Omental fat pad (tissue), 4 donors: ENCODE results near the gene AKR1D1. TPM values are rescaled to one million over a fixed set of nuclear protein-coding genes. Genes with fewer than 3 reads are reported as not detected.

Experiments
- ATAC-seq: fragments of 150-250 bp; one replicate; pipeline ENCODE4 v1.9.1; 2016; ENCODE audit warnings: mild to moderate bottlenecking, moderate library complexity; ENCODE audit not compliant: low FRiP score
- DNase-seq: peaks from one replicate; pipeline ENCODE4 v3.0.0-alpha.2; 2019; ENCODE audit warnings: low spot score
- total RNA-seq, 4 donors: library from RNA; depleted of rRNA; stranded (reverse); fragments of >200 nt; gene quantifications; one replicate each; pipeline ENCODE4 v1.1.0, GENCODE V29; 2016
- TF ChIP-seq, protein P1 (sequence below), 3 donors: fragments of 450-650 bp; IDR thresholded peaks; one replicate each; pipeline ENCODE4 v1.5.1; 2016 to 2017; ENCODE audit warnings: antibody characterized with exemption in 3 of 3, mild to moderate bottlenecking in 3 of 3, moderate library complexity in 2 of 3

The AKR1D1 gene
- total RNA-seq, 4 donors from 2014 or later: not detected

DNA sequence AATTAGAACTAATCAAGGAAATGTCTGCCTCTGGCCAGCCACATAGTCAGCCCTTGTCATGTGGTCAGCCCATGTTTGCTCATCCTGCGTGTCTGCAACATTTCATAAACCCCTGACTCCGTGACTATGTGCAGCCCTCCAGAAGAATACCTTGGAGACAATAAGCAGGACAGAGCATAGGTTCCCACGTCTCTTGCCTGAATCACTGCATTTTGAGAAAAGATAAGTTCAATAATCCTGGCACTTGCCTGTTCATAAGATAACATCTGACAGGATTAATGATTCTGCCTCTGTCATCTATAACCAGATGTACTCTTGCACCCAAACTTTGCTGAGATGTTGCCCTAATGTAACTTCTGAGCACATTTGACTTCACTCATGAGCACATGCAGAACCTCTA, 78.4 kb downstream of the AKR1D1 start:
- no peak for DNase-seq
- TF ChIP-seq, protein P1, sequence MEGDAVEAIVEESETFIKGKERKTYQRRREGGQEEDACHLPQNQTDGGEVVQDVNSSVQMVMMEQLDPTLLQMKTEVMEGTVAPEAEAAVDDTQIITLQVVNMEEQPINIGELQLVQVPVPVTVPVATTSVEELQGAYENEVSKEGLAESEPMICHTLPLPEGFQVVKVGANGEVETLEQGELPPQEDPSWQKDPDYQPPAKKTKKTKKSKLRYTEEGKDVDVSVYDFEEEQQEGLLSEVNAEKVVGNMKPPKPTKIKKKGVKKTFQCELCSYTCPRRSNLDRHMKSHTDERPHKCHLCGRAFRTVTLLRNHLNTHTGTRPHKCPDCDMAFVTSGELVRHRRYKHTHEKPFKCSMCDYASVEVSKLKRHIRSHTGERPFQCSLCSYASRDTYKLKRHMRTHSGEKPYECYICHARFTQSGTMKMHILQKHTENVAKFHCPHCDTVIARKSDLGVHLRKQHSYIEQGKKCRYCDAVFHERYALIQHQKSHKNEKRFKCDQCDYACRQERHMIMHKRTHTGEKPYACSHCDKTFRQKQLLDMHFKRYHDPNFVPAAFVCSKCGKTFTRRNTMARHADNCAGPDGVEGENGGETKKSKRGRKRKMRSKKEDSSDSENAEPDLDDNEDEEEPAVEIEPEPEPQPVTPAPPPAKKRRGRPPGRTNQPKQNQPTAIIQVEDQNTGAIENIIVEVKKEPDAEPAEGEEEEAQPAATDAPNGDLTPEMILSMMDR (IDR thresholded peaks at IDR 0.05): no peak
- ATAC-seq: no peak

DNA sequence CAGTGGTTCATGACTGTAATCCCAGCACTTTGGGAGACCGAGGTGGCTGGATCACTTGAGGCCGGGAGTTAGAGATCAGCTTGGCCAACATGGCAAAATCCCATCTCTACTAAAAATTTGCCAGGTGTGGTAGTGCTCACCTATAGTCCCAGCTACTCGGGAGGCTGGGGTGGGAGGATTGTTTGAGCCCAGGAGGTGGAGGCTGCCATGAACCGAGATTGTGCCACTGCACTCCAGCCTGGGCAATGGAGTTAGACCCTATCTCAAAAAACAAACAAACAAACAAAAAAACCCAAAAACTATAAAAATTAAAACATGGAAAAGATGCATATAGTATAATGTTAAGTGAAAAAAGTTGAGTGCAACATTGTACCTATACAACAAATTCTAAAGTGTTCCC, 81.4 kb downstream of the AKR1D1 start:
- DNase-seq (no peak), ATAC-seq (no peak)
- TF ChIP-seq, protein P1 (IDR thresholded peaks at IDR 0.05): no peak

DNA sequence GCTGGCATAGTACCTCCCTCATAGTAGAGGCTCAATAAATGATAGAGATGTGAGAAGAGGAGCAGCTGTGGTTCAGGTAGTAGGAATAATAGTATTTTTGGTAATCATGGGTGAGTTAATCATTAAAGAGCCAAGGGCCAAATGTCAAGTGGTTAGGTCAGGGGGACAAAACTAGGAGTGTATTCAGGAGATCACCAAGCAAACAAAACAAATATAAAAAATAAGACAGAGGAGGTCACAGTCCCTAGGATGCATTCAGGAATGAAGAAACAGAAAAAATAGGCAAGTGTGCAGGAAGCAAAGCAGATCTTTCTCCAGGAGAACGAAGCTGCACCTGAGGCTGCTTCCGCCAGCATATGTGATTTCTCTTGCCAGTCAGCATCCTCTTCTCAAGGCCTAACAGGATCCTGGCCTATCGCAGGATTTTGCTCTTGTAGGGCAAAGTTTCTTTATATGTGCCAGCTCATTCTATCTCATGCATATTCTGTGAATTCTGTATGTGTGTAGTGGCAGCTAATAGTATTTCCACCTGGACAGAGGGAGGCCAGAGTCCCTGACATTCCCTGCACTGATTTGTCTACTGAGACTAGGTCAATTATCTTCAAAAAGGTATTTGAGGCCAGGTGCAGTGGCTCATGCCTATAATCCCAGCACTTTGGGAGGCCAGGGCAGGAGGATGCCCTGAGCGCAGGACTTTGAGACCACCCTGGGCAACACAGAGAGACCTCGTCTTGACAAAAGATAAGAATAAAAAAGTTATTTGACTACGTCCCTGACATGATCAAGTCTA, 82.7 kb downstream of the AKR1D1 start:
- ATAC-seq (no peak), DNase-seq (no peak)
- TF ChIP-seq, protein P1 (IDR thresholded peaks at IDR 0.05): no peak

DNA sequence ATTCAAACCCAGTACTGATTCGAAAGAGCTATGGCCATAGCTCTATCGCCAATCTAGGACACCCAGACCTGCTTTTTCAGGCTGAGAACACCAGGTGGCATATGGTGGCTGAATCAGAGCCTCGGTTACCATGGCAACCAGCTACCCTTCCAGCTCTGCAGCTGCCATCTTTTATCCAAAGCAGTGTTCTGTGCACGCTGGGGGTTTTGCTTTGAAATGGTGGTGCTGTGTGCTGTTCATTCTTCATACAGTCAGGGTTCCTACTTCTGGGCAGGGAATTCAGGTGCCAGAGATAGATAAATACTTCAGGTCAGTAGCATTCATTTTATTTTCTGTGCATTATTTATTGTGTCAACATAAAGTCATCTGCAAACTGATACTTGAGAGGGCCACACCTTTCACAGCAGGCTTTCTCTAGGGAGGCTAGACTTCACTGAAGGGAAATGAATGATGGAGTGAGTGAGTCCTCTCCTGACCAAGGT, 85.4 kb downstream of the AKR1D1 start:
- TF ChIP-seq, protein P1 (IDR thresholded peaks at IDR 0.05): peak in 1 of 3 donors; percentile 6
- ATAC-seq (no peak), DNase-seq (no peak)

DNA sequence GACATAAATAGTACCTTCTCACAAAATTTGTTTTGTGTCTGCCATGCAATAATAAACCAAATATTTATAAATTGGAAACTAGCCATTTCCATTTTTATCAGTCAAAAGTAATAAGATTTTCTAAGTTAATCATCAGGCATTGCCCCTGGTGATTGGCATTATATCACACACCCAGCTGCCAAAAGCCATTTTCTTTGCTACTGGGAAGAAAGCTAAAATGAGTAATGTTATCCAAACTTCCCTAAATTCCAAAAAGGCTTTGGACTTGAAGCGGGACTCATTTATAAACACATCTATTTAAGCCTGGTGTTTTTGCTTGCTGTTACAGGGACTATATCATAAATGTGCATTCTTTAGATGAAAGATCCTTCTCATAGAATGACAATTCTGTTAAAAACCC, 86.0 kb downstream of the AKR1D1 start:
- TF ChIP-seq, protein P1 (IDR thresholded peaks at IDR 0.05): no peak
- ATAC-seq (no peak), DNase-seq (no peak)

DNA sequence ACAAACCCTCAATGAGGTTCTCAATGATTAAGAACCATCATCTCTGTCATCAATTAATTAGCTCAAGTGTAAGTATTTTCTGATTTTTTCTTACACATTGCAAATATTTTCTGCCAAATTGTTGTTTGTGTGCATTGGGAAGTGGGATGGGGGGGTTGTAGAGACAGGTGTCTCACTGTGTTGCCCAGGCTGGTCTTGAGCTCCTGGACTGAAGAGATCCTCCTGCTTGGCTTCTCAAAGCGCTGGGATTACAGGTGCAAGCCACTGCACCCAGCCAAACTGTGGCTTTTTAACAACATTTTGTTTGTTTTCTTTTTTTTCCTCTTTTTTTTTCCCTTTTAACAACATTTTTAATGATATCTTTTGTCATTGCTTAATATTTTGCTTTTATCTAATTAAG, 87.5 kb downstream of the AKR1D1 start:
- DNase-seq (no peak), ATAC-seq (no peak)
- TF ChIP-seq, protein P1 (IDR thresholded peaks at IDR 0.05): no peak

DNA sequence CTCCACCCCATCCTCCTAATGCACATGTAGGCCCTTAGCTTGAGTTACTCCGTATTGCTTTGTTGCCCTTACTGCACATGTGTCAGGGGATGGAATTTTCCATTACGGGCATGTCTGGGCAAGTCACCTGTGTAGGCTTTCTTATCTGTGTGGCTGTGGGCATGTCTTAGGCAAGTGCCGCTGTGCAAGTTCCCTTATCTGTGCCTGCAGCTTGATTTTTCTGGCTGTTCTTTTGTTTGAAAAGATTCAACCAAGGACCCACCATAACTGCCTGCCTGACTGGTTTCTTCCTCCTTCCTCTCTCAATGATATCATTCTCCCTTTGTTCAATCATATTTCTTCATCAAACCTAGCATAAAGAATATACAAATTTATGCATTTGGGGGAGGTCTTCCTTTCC, 88.5 kb downstream of the AKR1D1 start:
- ATAC-seq: no peak
- no peak for DNase-seq

More for the DNA sequence above, 88.5 kb downstream of the AKR1D1 start:
- TF ChIP-seq, protein P1 (IDR thresholded peaks at IDR 0.05): no peak
